ENCODE measurements around the gene DYSF. TPM values are rescaled to one million over a fixed set of nuclear protein-coding genes. Genes with fewer than 3 reads are reported as not detected.

DYSF gene
- polyA plus RNA-seq, 1 donor (not counting 4 experiments of a cell fraction or from before 2014, with no cell fraction given), result 8.2 TPM

DNA sequence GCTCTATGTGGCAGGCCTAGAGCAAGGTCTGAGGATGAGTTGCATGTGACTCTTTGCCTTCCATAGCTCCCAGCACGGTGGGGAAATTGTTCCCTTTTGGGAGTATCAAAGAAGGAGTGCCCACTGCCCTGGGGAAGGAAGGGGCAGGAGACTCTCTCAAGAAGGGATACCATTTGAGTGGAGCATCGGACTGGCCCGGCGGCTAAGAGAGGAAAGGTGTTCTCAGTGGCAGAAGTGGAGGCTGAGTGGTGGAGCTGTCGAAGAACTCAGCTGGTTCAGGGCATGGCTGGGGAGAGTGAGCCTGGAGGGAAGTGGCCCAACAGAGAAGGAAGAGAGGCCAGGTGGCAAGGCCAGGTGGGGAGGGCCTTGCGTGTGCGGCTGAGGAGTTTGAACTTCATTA is 235.2 kb downstream of the DYSF start:
- DNase-seq (ENCODE audit: low read depth, low spot score) (no peak), FAIRE-seq (no peak)
- Histone ChIP-seq H4K20me1 (ENCODE audit: control insufficient read depth, extremely low read depth, insufficient read depth, low read length) (no peaks in the 10 kb centered on the region), H3K9me3 (ENCODE audit: control insufficient read depth, low read depth, low read length) (no peaks in the 10 kb centered on the region), H3K27ac (ENCODE audit: control insufficient read depth, insufficient read depth, low read length) (no peak overlapping the region), H3K79me2 (ENCODE audit: control insufficient read depth, insufficient read depth, low read length) (no peaks in the 10 kb centered on the region), H2AFZ (ENCODE audit: control insufficient read depth, low read length) (no peak overlapping the region), H3K27me3 (ENCODE audit: control insufficient read depth, extremely low read depth, insufficient read depth, low read length) (peaks cover 3% of the 10 kb centered on the region), H3K9me1 (ENCODE audit: control insufficient read depth, extremely low read depth, insufficient read depth, low read length) (no peaks in the 10 kb centered on the region), H3K36me3 (ENCODE audit: control insufficient read depth in 2 of 2, extremely low read depth in 1 of 2, insufficient read depth in 2 of 2, low read length in 2 of 2) (no peaks in the 10 kb centered on the region), H3K4me1 (ENCODE audit: control insufficient read depth, extremely low read depth, insufficient read depth, low read length) (no peaks in the 10 kb centered on the region), H3K4me2 (ENCODE audit: control insufficient read depth, extremely low read depth, insufficient read depth, low read depth, low read length) (no peak overlapping the region), H3K4me3 (ENCODE audit: control insufficient read depth in 2 of 3, extremely low read depth in 1 of 3, insufficient read depth in 2 of 3, low read depth in 1 of 3, low read length in 3 of 3) (no peak overlapping the region), H3K9ac (ENCODE audit: control insufficient read depth, extremely low read depth, insufficient read depth, low read length) (no peak overlapping the region)
- TF ChIP-seq, protein P1, sequence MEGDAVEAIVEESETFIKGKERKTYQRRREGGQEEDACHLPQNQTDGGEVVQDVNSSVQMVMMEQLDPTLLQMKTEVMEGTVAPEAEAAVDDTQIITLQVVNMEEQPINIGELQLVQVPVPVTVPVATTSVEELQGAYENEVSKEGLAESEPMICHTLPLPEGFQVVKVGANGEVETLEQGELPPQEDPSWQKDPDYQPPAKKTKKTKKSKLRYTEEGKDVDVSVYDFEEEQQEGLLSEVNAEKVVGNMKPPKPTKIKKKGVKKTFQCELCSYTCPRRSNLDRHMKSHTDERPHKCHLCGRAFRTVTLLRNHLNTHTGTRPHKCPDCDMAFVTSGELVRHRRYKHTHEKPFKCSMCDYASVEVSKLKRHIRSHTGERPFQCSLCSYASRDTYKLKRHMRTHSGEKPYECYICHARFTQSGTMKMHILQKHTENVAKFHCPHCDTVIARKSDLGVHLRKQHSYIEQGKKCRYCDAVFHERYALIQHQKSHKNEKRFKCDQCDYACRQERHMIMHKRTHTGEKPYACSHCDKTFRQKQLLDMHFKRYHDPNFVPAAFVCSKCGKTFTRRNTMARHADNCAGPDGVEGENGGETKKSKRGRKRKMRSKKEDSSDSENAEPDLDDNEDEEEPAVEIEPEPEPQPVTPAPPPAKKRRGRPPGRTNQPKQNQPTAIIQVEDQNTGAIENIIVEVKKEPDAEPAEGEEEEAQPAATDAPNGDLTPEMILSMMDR (optimal IDR thresholded peaks at IDR 0.05 in 1 of 3, IDR thresholded peaks at IDR 0.05 in 1 of 3, conservative IDR thresholded peaks at IDR 0.05 in 1 of 3; ENCODE audit: extremely low read depth in 1 of 3, insufficient read depth in 2 of 3, low read length in 3 of 3), result no peak
- no peak for TF ChIP-seq EZH2 (IDR thresholded peaks at IDR 0.05; ENCODE audit: low read length)
- dilution Hi-C loops (cut with MboI; ENCODE audit: extremely low pct_ligation_motif_present, low sequenced_read_pairs), result no loop called here

DNA sequence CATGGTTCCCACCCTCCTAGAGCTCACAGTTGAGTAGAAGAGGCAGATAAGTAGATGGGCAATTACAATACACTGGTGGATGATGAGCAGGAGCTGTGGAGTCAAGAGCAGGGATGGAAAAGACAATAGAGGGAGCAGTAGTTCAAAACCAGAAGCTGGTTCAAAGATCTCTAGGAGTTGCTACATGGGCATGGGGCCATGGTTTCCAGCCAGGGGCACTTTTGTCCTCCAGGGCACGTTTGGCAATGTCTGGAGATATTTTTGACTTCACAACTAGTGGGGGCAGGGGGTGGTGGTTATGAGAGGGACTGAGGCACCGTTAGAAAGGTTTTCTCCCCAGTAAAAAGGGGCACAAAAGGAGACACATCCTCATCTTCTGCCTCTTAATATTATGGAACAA is 236.0 kb downstream of the DYSF start:
- TF ChIP-seq, protein P1 (optimal IDR thresholded peaks at IDR 0.05 in 1 of 3, IDR thresholded peaks at IDR 0.05 in 1 of 3, conservative IDR thresholded peaks at IDR 0.05 in 1 of 3; ENCODE audit: extremely low read depth in 1 of 3, insufficient read depth in 2 of 3, low read length in 3 of 3), result no peak
- no peak for TF ChIP-seq EZH2 (IDR thresholded peaks at IDR 0.05; ENCODE audit: low read length)
- H3K36me3 ChIP-seq (ENCODE audit: control insufficient read depth in 2 of 2, extremely low read depth in 1 of 2, insufficient read depth in 2 of 2, low read length in 2 of 2), result no peaks in the 10 kb centered on the region
- H3K9me1 ChIP-seq (ENCODE audit: control insufficient read depth, extremely low read depth, insufficient read depth, low read length), result no peaks in the 10 kb centered on the region
- no peak for FAIRE-seq
- no peak for DNase-seq (ENCODE audit: low read depth, low spot score)
- H3K27ac ChIP-seq (ENCODE audit: control insufficient read depth, insufficient read depth, low read length), result no peak overlapping the region
- H3K4me1 ChIP-seq (ENCODE audit: control insufficient read depth, extremely low read depth, insufficient read depth, low read length), result no peaks in the 10 kb centered on the region
- H3K9ac ChIP-seq (ENCODE audit: control insufficient read depth, extremely low read depth, insufficient read depth, low read length), result no peak overlapping the region
- H3K4me2 ChIP-seq (ENCODE audit: control insufficient read depth, extremely low read depth, insufficient read depth, low read depth, low read length), result no peak overlapping the region
- H3K4me3 ChIP-seq (ENCODE audit: control insufficient read depth in 2 of 3, extremely low read depth in 1 of 3, insufficient read depth in 2 of 3, low read depth in 1 of 3, low read length in 3 of 3), result no peak overlapping the region
- no peak overlapping the region for H2AFZ ChIP-seq (ENCODE audit: control insufficient read depth, low read length)
- no peaks in the 10 kb centered on the region for H3K9me3 ChIP-seq (ENCODE audit: control insufficient read depth, low read depth, low read length)
- dilution Hi-C loops (cut with MboI; ENCODE audit: extremely low pct_ligation_motif_present, low sequenced_read_pairs), result no loop called here
- peaks cover 3% of the 10 kb centered on the region for H3K27me3 ChIP-seq (ENCODE audit: control insufficient read depth, extremely low read depth, insufficient read depth, low read length)
- no peaks in the 10 kb centered on the region for H4K20me1 ChIP-seq (ENCODE audit: control insufficient read depth, extremely low read depth, insufficient read depth, low read length)
- no peaks in the 10 kb centered on the region for H3K79me2 ChIP-seq (ENCODE audit: control insufficient read depth, insufficient read depth, low read length)

Measured in keratinocyte (primary cell).